SH-SY5Y (cell line): ENCODE results near the gene PAPLN.

ENCODE experiments used
- GATA2 ChIP-seq: IDR thresholded peaks from 2 replicates; pipeline ENCODE4 v1.6.1; 2011; ENCODE audit warnings: mild to moderate bottlenecking, low read depth, low read length
- GATA3 ChIP-seq: IDR thresholded peaks from 2 replicates; pipeline ENCODE4 v1.6.1; 2011; ENCODE audit warnings: low read depth, mild to moderate bottlenecking, low read length, moderate library complexity

DNA sequence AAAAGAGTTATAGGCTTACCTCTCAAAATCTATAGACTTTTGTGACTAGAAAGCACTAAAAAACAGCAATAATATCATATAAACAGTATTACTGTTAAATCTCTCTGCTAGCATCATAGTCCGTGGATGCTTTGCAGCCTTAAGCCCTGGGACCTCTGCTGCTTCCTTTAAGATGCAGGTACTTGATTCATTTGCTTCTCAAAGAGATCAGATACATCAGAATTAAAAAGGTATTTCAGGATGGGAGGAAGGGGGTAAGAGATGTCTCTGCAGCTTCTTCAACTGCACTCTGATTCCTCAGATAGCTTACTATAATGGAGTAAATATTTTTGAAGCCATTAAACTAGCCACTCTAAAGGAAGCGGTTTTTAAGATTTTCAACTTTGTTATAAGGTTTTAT, 49.3 kb downstream of the PAPLN start:
- TF ChIP-seq GATA3 (no peak), GATA2 (no peak)
